HG02610 (cell line): ENCODE data around the gene ZNF821.
A peak's percentile ranks its signal among the peaks of the same experiment; 100 is the strongest.
"Not testable (repeated sequence)": the region's sequence is repeated elsewhere in the genome, so short reads cannot be mapped to it uniquely, and the experiment has no call there.

Experiments used
- ATAC-seq: cut with Tn5 transposase; IDR thresholded peaks from one replicate; pipeline ENCODE4 v1.9.1; 2021; ENCODE audit warnings: mild to moderate bottlenecking, moderate library complexity; ENCODE audit not compliant: unreplicated experiment

Gene ZNF821

DNA sequence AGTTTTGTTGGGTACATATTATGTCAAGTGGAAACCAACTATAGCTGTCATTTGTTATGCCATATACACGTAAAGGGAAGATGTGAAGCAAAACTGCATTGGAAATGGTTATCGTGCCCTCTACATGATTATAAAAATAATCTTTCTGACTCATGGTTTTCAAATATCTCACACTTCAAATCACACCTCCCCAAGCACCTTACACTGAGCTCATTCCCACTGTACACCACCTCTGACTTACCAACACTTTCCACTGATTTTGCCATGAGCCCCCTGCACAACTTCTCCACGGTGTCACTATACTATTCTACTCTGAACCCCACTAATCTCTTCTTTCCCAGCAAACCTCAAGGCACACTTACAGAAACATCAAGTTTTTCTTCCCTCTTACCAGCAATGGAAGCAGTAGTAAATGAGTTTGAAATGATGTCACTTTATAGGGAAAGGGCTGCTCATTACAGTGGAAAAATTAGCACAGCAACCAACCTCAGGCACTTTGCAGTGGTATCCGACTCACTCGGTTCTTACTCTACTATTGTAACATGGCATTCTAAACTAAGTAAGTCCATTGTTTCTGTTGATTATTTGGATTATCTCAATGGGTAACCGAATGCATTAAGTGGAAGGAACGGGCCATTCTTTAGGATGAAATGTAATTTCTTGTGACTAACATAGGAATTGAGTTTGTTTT lies 18.7 kb downstream of the ZNF821 start:
- no peak for ATAC-seq

DNA sequence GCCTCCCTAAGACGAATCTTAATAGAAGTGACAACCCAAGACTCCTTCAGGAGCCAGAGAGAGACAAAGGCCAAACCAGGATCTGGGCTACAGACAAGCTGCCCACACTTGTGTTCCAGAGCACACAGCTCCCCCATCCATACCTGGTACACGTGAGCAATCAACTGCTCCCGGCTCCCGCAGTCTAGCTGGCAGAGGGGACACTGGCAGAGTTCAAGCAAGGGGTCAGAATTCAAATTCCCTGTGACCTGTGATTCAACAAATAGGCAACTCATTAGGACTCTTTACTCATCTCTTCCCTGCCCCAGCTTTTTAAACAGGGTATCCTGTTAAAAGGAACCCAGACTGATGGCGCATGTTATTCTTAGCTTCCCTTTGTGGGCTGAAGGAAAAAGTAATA lies 20.0 kb downstream of the ZNF821 start:
- ATAC-seq, result no peak

DNA sequence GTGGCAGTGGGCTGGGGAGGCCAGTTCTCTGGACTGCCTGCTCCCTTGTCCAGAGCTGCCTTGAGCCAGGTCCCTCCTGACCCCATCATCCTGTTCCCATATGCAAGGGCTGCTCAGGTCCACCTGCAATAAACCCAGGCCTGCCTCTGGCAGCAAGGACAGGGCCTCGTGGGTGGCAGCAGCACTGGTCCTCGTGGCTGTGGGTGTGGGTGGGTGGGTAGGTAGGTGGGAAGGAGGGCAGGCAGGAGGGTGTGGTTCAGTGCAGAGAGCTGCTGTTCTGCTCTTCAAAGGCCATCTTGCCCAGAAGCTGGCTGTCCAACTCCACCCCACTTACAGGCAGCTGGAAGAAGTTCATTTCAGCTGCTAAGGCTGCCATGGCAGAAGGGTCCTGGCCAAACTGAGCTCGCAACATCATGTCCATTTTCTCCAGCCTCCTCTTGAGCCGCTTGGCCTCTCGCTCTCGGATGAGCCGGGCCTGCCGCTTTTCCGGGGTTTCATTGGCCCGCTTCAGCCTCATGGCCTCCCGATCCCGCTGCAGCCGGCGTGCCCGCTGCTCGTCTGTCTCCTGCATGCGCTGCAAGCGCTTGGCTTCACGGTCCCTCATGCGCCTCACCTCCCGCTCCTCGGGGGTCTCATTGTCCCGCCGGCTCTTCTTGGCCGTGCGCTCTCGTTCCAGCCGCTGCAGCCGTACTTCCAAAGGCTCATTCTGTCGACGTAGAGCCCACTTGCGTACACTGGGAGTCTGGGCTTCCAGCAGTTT lies 24.0 kb downstream of the ZNF821 start:
- ATAC-seq, result no peak

DNA sequence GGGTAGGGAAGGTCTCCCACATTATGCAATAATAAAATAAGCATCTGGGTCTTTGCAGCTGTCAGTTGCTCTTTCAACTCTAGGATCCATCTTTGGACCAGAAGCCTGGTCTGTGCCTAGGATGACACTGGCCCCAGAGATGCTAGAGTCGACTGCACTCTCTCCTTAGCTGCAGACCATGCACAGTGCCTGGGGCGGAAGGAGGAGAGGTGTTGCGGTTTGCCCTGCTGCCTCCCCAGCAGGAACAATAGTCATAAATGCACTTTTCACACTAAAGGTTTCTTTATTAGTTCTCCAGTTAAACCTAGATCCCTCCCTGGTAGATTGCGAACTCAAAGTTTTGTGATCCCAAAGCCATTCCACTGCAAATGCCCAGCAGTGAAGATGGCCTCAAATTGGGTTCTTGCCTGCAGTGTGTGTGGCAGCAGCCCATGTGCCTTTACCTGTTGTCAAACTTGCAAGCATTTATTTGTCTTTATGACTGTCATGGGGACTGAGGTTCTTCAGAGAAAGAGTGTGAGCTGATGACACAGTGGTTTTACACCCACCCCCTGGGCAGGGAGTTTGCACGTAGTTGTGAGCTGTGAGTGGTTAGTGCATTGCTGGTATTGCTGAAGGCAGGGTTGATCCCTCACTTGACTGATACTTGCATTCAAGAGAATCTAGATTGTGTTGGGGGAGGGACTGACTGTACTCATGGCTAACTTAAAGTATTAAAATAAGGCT lies 27.9 kb downstream of the ZNF821 start:
- no peak for ATAC-seq

DNA sequence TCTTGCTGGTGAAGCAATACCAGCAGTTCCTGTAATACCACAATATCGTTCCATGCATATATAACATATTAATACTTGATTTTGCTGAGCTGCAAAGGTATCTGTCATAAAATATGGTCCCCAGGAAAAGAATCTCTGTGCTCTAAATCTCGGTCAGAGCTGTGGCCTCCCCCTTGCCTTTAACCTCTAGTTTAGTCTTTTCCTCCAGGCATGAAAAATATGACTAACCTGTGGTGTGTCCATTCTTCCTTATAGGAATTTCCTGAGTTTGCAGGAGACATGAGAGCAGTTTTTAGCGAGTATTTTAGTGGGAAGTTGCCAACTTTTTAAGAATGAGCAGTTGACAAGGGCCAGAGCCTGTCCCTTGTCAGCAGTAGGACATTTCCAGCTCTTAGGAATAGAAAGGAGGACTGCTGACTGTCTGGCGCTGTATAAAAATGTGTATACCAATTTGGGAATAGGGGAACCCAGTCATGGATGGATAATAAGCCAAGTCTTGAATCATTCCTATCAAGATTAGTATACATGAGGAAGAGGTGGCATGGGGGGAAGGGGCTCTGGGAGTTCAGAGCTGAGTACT lies 29.5 kb downstream of the ZNF821 start:
- ATAC-seq, result no peak

DNA sequence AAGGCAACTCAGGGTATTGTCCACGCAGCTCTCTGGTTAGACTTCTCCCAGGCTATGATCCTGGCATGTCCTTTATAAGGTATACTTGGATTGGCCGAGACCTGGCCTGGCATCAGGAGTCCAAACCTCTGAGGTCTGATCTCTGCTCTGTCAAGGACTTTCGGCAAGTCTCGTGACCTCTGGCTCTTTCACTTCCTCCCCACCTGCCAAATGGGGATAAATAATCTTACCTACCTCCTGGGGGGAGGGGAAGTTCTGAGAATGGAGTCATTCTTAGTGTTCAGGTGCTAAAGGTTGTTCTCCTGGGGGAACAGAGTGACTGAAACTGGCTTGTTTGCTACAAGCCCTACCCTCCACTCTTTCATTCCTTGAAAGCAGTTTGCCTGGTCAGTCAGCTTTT lies 30.6 kb downstream of the ZNF821 start:
- peak; percentile 48 for ATAC-seq

DNA sequence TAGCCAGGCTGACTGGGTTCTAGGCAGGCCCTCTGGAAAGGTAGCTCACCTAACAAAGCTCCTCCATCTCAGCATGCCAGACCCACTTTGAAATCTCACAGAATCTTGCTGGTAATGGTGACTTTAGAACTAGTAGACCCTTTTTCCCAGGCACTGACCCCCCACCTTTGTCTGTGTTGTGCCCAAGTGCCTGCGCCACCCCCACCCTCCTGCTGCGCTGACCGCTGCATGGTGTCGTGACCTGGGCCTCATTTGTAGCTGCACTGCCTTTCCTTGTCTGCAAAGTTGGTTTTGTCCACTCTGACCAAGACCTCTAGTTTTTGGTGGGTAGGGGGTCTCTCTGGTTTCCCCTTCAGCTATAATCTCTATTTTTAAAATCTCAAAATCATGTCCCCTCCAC lies 31.4 kb downstream of the ZNF821 start:
- ATAC-seq, result no peak

DNA sequence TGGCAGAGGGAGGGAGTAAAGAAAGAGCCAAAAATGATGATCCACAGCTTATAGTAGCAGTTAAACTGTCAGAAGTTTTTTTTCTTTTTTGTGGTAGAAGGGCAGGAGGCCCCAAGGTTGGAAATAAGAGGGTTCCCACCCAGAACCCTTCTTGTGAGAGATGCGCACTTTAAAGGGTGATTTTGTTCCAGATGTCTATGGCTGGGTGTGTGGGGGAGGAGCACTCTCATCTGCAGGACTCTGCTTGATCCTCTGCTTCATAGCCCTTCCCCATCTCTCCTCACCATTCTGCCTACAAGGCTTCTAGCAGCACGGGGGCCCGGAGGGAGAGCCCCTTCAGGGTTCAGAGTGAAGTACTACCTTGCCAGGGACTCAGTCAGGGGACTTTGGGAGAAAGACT lies 31.8 kb downstream of the ZNF821 start:
- ATAC-seq, result no peak

DNA sequence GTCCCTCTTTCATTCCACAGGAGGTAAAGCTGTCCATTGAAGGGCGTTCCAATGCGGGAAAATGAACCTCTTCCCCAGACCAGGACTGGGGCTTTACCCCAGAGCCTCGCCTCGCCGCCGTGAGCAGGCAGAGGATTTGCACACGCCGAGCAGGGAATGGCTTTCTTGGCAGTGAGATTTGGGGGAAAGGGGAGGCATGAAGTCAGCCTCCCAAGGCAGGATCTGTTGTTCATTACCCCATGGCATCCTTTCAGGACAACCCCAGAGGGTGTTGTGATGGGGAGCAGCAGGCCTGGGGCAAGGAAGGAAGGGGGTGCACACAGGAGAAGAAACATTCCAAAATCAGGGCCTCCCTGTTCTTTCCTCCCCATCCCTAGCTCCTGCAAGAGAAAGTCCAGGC lies 32.2 kb downstream of the ZNF821 start:
- no peak for ATAC-seq

DNA sequence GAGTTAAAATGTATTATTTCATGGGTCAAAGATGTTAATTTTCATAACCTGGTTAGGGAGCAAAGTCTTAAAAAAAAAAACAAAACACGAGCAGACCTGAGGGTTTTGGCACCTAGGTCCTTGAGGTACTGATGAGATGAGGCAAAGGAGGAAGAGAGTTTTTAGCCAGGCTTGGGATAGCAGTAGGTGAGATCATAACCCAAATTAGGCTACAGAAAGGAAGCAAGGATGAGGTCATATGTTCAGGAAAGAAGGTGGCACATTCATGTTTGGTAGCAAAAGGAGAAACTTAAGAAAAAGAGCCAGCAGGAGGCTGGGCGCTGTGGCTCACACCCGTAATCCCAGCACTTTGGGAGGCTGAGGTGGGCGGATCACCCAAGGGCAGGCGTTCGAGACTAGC lies 35.4 kb downstream of the ZNF821 start:
- no peak for ATAC-seq

DNA sequence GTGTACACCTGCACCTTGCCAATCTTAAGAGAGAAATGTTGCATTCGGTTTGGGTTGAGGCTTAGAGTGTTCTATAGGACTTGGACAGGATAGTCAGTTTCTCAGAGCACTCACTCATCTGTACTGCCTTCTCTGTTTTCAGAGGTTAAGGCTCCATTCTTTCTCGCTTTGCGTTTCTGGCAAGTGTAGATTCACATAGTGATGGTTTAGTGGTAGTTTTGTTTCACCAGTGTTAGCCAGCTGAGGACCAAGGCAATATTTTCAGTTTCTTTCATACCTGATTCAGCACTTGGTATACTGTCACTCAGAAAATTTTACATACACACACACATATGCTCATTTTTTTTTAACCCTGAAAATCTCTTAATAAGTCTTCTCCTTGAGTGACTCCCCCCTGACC lies 36.9 kb downstream of the ZNF821 start:
- no peak for ATAC-seq

DNA sequence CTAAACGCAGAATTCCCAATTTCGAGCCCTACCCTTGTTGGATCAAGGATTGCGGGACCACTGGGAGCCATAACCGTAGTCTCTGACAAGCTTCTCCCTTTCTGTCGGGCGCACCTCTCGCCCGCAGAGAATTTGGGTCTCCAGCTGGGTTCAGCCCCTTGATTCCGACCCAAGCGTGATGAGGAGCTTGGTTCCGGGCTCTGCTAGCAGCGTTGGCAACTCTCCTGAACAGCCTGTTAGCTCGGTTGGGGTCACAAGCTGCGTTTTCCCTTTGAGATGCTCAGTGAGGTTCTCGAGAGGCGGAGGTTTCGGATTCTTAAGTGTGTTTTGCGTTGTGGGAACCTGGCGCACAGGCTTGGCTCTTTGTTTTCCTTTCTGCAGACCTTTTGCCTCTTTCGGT lies 37.6 kb downstream of the ZNF821 start:
- ATAC-seq, result no peak

DNA sequence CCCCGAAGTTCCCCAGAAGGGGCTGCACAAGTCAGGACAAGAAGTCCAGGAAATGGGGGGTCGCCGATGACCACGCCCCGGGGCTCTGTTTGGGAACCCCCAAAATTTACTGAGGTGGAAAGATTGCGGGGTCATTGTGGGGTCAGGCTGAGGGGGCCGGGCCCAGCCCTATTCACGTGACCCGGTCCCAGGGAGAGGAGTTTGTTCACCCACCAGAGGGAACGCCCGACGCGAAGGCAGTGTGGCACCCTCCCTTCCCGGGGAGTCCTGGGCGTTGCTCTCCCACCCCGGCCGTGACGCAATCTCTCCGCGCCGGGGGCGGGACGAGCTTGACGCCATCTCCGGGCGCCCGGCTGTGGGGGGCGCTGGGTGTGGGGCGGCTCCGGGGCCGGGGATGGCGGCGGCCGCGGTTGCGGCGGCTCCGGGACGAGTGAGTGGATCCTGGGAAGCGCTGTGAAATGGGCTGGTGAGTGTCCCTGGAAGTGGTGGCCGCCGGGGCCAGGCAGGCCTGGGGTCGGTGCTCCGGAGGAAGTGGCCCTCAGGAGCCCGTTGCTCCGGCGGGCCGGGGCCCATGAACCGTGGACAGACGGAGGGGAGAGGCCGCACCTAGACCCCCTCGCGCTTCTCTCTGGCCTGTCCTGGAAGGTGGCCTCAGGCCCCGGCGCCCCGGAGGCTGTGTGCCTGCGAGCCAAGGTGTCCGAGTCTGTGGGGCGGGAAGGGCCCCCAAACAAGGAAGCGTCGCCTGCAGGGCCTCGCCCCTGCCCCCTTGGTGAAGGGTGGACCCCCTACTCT lies 38.1 kb downstream of the ZNF821 start, which contains the start of gene ATXN1L:
Gene ATXN1L (plus strand): TSS at position 338 of the 792 bp plus-strand sequence. CDS start 3,765 bp downstream, outside the sequence.
- ATAC-seq, result peak; percentile 63

DNA sequence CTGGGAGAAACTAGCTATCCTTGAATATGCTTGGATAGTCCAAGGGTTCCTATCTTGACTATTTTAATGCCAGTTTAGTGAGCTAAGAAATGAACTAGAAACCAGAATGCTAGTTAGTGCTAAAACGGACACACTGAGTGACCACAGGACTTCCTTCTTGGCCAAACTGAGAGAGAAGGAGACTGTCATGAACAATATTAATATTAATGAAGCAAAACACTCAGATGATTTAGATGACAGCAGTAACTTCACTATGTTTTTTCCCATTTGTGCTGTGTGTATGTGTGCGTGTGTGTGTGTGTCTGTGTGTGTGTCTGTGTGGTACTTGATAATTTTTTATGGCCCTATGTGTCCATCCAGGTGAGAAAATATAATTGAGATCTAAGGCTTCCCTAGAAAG lies 40.4 kb downstream of the ZNF821 start:
- no peak for ATAC-seq

DNA sequence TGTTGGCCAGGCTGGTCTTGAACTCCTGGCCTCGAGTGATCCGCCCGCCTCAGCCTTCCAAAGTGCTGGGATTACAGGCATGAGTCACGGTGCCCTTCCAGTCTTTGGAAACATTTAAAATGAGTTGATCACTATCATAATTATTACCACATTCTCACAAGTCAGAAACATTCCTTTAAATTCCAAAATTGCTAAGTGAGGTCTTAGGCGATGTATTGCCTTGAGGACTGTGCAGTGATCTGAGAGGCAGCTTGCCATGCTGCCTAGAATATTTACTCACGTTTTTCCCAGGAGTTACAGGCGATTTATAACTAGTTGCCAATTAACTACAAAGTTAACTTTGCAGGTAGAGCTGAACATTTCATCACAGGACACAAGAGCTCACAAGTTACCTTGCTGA lies 43.9 kb downstream of the ZNF821 start:
- no peak for ATAC-seq

DNA sequence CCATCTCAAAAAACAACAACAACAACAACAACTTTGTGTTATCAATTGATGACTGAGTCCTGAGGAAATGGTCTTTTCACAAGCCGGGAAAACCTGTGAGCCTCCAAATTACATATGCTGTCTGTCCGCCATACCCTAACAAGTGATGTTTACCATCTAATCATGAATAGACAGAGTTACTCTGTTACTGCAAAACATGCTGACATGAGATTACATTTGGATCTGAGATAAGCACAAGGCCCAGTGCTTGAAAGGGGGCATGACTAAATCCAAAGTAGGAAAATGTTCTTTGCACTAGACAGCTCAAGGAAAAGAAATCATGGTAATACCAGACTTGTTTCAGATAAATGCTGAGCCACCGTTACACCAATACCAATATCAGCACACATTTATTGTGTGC lies 46.8 kb downstream of the ZNF821 start:
- ATAC-seq, result no peak

DNA sequence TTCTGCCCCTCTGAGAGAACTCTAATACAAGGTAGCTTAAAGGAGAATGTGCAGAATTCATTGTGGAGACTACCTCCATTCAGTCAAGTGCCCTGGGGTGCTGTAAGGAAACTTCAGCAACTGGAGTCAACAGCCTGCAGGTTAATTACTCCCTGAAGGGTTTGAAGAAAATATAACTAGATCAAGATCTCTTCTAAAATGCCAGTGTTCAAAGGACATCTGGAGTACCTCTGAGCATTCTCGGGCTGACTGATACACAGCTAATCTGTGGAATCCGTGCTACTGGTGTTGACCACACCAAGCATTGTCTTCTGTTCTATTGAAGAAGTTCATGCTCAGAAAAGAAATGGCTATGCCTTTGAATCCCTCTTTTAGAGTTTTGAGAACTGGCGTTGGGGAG lies 49.7 kb downstream of the ZNF821 start:
- ATAC-seq, result no peak

DNA sequence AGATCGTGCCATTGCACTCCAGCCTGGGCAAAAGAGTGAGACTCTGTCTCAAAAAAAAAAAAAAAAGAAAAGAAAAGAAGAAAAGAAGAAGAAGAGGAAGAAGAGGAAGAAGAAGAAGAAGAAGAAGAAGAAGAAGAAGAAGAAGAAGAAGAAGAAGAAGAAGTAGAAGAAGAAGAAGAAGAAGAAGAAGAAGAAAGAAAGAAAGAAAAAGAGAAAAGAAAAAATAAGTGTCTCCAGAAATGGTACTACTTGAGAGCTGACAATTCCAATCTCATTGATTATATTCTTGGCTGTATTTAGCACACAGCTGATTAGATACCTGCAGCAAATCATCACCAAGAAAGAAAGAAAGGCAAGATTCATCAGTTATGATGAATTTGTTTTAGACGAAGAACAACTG lies 51.9 kb downstream of the ZNF821 start:
- not testable (repeated sequence) for ATAC-seq

DNA sequence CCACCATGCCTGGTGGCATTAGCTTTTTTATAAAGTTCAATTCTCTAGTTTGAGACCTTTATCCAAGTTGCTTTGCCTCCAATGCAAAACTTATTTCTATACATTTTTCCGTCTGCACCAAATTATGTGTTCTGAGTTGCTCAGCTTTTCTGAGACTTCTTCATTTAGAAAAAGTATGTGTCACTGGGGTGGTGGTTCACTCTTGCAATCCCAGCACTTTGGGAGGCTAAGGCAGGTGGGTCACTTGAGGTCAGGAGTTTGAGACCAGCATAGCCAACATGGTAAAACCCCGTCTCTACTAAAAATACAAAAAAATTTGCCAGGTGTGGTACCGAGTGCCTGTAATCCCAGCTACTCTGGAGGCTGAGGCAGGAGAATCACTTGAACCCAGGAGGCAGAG lies 52.3 kb downstream of the ZNF821 start:
- not testable (repeated sequence) for ATAC-seq

DNA sequence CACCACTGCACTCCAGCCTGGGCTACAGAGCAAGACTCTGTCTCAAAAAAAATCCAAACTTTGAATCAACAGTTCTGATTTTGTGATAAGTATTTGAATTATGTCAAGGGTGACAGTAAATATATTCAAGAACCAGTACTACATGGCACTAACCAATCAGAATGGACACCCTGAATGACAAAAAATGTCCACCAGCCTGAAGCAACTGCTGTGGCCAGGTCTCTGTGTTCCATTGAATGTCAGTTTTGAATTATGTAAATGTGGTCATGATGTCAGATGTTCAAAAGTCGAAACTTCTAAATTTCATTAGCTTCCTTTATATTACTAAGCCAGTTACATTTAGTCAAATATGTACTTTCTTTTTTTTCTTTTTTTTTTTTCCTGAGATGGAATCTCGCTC lies 53.6 kb downstream of the ZNF821 start:
- no peak for ATAC-seq

DNA sequence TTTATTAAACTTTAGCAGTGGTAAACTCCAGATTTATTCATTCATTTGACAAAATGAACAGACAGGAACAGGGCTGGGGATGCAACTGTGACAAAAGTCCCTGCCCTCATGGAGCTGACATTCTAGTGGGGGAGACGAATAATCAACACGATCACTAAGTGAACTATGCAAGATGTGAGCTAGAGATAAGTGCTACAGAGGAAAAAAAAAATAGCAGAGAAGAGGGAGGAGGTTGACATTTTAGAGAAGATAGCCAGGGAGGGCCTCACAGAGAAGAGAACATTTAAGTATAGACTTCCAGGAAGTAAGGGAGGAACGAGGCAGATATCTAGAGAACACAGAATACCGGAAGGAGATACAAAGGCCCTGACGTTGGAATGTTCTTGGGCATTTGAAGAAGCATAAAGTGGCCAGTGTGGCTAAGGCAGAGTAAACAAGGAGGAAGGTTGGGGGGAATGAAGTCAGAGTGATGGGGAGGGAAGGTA lies 57.4 kb downstream of the ZNF821 start:
- ATAC-seq, result no peak
